Fibroblast of peridontal ligament (primary cell): Measurements from ENCODE around the gene MAB21L4.
"Not testable (repeated sequence)": the region's sequence is repeated elsewhere in the genome, so short reads cannot be mapped to it uniquely, and the experiment has no call there.

Experiments
- DNase-seq: peaks from one replicate; pipeline ENCODE4 v3.0.0-alpha.2; 2010; ENCODE audit errors: extremely low read depth

MAB21L4 gene

DNA sequence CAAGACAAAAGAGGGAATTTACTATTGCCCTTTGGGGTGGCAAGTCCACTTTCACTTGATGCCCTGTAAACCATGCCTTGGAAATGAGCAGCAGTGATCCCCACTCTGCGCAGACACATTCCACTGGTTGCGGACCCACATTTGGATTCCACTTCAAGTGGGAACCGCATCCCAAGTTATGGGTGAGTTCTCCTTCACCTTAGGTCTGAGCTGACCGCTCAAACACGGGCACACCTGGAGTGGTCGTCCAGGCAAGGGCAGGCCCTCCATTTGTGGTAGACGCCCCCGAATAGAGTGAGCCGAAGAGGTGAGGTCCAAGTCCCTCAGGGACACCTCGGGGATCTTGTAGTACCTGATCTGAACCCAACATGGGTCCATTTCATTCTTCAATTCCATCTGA, 37.1 kb downstream of the MAB21L4 start:
- no peak for DNase-seq

DNA sequence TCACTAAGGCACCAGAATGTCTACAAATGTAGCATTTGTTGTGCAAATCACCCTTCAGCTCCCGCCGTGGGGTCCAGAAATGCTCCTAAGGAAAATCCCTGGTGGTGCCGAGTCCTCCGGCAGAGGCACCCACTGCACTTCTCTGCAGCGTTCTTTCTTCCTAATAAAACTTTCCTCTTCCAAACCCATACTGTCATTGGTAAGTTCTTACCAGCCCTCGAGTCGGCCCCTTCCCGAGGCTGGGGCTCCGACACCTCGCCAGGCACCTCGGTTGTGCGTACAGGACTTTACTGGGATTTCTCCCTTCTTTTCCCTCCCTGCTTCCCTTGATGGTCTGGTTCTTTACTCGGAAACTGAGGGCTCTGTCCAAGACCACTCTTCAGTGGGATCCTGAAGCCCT, 37.6 kb downstream of the MAB21L4 start:
- DNase-seq = no peak

DNA sequence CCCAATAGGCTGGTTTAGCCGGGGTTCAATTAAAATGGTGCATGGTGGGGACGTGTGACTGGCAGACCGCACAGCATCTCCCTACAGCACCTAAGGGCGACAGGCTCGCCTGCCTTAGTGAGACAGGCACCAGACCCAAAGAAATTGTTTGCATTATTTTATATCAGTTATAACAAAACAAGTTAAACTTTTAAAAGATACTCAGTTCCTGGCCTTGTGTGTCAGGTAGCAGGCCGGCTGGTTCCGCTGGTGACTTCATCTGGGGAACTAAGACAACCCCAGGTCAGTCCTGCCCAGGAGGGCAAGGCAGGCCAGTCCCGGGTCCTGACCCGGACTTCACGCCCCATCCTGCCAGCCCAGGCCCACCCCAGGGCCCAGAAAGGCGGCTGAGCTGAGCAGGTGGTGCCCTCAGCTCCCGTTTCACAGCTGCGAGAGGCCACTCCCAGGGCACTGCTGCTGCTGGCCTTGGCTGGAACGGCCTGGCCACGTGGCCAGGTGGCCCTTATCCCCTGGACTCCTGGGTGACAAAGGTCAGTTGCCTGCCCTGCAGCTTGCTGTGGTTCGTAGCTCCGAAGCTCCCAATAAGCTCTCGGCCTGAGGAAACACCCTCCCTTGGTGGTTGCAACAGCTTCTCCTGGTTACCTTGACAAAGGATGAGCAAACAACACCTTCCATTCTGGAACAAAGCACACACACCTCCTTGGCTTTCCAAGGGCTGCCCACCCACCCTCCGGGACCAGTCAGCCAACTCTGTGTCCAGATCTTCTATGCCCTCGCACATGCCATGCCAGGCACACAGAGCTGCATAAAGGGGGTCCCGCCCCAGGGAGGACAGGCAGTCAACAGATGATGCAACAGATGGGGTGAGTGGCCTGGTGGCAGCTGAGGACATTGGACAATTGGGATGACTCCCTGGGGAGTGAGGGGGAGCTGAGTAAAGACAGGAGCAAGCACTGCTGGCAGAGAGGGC, 38.6 kb downstream of the MAB21L4 start:
- no peak for DNase-seq

DNA sequence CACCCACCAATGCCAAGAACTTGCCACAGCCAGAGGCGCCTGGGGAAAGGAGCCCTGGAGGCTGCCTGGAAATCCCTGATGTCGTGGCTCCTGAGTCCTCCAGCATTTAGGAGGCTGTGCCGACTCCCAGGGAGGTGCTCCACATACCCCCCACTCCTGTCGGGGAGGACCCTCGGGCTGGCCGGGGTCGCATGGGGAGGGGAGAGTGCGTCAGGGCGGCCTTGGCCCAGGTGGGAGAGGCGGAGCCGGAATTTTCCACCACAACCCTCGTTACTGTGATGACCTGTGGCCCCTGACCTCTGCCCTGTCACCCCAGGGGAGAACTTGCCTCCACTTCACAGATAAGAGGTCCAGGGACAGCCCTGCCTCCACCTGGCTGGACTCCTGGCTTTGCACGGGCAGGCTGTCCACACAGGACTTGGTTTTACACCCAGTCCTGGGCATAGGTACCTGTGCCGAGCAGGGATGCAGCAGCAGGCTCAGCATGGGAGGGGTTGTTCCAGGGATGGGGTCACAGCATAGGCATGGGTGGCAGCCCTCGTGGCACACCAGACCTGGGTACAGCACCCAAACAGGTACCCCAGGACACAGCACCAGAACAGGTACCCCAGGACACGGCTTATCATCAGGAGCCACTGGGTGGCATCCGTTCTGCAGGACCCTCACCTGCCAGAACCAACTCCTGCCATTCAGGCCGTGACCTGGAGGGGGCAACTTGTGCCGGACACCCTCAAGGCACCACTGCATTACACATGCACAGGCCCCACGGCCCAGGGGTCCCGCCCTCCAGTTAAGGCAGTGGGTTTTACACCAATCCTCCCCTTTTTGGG, 39.6 kb downstream of the MAB21L4 start:
- DNase-seq = no peak

DNA sequence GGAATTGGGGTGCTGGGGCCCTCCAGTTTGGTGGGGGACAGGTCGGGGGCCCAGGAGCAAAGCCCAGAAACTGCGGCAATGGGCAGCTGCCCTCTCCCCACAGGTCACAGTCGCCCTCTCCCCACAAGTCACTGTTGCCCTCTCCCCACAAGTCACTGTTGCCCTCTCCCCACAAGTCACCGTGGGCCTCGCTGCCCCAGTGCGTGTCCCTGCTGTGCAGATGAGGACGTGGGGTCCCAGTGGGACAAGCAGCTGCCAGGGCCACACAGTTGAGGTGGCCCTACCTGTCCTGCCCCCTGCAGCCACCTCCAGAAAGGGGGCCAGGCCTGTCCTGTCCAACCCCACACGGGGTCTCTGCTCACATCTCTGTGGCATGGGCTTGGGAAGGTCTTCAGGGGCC, 40.3 kb downstream of the MAB21L4 start:
- no peak for DNase-seq

DNA sequence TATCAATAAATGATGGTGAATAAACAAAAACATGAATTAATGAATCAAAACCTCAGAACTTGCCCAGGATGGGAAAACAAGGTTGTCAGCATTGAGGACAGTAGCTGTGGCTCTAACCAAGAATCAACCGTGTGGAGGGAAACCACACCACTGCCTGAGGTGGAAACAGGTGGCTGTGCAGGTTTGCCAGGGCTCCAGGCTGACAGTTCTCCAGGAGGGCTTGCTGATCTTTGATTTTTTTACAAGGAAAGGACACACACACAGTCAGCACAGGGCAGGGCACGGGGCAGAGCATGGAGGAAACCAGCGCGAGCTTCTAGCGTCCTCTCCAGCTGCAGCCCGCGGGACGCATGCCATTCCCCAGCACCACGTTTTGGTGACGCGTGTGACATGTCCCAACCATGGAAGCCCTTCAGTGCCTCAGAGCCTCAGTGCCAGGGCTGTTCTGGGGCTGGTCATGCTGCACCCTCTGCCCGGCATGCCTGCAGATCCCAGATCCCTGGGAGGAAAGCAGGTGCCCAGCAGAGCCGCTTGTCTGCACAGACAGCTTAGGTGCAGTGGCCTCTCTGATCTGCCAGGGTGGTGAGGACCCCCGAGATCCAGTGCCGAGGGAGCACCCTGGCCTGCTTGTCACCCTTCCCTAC, 43.2 kb downstream of the MAB21L4 start:
- DNase-seq = no peak

DNA sequence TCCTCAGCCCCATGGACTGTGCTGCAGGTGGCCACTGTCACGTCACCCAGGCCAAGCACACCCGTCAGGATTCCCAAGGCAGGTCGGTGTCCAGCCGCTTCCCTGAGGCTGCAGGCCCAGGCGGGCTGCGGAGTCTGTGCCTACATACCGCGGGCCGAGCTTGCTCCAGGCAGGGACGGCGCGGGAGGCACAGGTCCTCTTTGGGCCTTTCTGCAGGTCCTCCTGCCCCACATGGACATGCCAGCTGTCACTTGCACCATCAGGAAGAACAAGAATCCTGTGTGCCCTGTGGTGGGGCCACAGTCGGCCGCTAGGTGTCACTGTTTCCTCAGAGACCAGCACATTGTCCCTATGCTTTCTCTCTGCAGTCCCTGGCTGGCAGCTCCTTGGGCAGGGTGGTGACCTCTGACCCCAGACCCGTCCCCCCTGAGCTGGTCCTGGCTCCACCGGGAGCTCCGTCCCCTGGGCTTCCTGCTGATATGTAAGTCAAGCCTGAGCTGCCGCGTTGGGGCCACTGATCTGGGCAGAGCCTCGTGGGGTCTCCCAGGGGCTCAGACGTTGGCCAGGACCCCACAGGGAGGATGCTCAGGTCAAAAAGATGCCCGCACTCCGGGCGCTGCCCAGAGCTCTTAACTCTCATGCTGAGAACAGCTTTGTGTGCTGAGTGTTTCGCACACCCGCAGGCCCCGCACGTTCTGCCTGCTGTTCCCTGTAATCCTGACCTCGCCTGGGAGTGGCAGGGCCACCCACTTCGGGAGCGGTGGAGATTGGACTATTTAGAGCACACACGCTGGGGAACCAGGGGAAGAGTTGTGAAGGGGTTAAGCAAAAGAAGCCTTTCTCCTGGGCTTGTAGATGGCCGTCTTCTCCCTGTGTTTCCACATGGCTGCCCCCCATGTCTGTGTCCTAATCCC, 44.6 kb downstream of the MAB21L4 start:
- peak; percentile 81 for DNase-seq

DNA sequence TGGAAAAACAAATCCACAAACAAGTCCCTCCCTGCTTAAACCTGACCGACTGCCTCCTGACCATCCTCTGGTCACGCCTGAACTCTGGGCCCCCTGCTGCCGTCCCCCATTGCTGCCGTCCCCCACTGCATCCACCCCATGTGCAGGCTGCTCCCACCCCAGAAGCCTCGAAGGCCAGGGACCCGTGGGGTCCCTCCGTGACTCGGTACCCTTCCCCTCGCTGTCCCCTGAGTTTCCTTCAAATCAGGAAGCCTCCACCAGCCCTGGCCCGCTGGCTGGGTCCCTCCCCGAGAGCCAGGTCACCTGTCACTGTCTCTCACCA, 45.2 kb downstream of the MAB21L4 start:
- no peak for DNase-seq

DNA sequence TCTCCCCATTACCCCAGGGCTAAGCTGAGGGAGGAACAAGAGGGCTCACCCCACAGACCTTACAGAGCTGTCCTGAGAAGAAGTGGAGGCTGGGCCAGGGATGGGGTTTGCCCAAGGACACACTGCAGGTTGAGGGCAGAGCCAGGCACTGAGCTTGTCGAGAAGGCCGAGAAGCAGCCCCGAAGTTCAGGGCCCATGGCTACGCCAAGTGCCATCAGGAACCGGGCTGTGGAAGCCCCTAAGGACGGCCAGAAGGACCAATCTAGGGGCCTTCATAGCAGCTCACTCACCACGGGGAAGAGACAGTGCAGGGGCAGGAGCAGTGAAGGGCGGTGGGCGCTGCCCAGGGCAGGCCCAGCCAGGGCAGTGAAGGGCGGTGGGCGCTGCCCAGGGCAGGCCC, 45.9 kb downstream of the MAB21L4 start:
- DNase-seq = no peak

DNA sequence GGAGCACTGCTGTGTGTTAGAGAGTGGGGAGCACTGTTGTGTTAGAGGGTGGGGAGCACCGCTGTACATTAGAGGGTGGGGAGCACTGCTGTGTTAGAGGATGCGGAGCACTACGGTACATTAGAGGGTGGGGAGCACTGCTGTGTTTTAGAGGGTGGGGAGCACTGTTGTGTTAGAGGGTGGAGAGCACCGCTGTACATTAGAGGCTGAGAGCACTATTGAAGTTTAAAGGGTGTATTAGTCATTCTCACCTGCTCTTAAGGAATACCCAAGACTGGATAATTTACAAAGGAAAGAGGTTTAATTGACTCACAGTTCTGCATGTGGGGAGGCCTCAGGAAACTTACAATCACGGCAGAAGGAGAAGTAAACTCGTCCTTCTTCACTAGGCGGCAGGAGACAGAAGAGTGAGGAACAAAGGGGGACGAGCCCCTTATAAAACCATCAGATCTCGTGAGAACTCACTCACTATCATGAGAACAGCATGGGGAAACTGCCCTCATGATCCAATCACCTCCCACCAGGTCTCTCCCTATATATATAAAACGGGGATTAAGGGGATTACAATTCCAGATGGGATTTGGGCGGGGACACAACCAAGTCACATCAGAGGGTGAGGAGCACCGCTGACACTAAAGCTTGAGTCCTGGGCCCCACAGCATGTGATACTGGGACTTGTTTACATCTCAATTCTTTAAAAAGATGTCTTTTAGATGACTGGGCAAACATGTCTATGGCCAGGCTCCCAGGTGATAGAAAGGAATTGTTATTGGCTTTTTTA, 46.9 kb downstream of the MAB21L4 start:
- DNase-seq = no peak

DNA sequence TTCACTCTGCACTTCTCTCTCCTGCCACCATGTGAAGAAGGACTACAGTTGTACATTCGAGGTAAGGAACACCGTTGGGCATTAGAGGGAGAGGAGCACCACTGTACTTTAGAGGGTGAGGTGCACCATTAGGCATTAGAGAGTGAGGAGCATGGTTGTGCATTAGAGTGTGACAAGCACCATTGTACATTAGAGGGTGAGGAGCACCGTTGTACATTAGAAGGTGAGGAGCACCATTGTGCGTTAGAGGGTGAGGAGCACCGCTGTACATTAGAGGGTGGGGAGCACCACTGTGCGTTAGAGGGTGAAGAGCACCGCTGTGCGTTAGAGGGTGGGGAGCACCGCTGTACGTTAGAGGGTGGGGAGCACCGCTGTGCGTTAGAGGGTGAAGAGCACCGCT, 48.1 kb downstream of the MAB21L4 start:
- no peak for DNase-seq

DNA sequence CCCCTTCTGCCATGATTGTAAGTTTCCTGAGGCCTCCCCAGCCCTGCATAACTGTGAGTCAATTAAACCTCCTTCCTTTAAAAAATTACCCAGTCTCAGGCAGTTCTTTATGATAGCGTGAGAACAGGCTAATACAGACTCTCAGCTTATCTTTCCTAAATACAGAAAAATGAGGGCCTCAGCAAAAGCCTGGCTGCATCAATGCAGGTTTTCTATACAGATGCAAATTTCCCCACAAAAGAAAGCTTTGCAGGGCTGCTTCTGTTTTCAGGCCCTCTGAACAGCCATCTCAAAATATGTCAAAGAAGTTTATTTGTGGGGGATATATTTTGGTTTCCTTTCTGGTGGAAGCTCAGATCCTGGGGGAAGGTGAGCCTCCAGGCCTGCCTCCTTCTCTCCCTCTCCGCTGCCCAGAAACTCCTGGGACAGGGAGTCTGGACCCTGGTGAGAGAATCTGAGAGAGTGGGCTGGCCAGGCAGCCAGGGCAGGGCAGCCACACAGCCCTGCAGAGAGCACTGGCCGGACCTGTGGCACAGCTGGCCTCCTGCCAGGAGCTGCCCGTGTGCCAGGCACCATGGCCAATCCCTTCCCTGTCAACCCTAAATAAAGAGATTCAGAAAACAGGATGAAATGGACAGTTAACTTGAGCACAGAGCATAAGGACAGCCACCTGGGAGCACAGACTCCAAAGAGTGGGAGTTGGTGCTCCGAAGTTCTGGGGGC, 48.9 kb downstream of the MAB21L4 start:
- DNase-seq = no peak

DNA sequence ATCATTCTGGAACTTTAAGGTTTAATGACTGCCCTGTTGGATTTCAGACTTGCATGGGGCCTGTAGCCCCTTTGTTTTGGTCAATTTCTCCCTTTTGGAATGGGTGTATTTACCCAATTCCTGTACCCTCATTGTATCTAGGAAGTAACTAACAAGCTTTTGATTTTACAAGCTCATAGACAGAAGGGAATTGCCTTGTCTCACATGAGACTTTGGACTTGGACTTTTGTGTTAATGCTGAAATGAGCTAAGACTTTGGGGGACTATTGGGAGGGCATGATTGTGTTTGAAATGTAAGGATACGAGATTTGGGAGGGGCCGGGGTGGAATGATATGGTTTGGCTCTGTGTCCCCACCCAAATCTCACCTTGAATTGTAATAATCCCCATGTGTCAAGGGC, 49.6 kb downstream of the MAB21L4 start:
- not testable (repeated sequence) for DNase-seq

DNA sequence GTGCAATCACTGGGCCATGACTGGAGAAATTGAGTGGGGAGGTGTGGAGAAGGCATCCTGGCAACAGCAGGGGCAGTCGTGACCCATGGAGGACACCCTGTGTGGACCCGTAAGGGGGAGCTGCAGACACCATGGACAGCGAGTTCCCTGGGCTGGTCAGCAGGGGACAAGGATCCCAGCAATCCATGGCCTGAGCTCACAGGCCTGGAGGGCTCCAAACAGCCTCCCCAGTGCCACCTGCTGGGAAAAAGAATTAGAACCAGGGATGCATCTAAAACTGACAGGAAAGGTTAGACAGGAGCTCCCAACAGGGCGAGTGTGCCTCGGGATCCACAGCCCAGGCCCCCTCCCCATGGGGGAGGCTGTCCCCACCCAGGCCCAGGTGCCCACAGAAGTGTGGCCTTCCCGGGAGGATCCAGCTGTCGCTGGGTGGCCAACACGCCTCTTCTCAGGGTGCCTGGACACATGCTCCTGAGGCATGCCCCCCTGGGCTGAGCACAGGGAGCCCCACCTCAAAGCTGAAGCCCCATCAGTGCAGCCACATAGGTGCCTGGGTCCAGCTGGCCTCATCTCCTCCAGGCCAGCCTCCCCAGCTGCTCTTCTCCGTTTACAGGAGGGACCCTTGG, 55.4 kb downstream of the MAB21L4 start:
- DNase-seq = peak; percentile 66

DNA sequence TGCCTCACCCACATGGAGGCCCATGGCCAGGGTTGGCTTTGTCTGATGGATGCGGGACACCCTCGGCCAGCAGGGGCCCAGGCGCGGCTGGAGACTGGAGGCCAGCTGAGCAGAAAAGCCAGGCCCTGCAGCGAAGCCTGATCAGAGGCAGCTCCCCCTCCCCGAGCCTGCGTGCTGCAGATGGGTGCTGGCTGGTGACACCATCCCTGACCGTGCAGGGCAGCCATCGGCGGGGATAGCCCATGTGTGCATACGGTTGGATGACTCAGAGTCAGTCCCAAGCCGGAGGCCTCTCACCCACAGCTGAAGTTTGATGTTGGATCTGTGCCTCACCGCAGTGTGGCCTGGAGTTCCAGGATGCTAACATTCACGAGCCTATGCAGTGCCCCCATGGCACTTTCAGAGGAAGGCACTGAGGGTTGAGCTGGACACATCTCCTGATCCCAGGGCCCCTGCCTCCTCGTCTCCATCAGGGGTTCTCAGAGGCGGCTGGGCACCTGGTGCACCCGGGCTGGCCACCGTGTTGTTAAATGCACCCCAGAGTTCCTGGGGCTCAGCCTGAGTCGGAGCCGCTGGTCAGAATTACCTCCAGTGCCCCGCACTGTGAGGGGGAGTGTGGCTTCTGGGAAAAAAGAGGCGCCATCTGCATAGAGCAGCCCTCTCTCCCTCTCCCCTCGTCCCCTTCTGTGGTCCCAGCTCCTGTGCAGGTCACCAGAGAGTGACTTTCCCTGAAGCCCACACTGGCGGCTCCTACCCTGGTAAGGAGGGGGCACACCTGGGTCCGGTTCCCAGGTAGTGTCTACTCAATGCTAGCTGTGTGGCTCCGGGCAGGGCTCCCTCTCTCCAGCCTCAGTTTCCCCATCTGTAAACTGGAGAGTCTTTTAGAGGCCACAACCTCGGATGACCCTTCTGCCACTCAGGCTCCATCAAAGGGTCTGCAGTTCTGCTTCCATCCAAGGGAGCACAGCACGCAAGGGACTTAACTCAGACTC, 56.5 kb downstream of the MAB21L4 start:
- DNase-seq = peak; percentile 3

DNA sequence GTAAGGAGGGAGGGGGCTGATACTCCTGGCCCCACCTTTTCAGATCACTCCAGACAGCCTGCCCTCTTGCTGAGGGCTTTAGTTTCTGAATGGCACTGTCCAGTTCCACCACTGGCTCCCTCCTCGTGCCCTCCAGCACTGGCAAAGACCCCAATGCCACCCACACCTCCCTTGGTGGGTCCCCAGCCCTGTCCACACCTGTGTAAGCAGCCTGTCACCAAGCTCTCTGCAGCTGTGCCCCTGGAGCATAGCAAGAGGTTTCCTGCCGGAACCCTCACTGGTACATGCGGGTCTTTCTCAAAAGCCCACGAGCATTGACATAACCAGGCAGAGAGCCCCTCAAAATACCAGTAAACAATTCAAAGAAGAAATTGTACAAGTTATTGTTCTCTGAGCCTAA, 58.3 kb downstream of the MAB21L4 start:
- no peak for DNase-seq

DNA sequence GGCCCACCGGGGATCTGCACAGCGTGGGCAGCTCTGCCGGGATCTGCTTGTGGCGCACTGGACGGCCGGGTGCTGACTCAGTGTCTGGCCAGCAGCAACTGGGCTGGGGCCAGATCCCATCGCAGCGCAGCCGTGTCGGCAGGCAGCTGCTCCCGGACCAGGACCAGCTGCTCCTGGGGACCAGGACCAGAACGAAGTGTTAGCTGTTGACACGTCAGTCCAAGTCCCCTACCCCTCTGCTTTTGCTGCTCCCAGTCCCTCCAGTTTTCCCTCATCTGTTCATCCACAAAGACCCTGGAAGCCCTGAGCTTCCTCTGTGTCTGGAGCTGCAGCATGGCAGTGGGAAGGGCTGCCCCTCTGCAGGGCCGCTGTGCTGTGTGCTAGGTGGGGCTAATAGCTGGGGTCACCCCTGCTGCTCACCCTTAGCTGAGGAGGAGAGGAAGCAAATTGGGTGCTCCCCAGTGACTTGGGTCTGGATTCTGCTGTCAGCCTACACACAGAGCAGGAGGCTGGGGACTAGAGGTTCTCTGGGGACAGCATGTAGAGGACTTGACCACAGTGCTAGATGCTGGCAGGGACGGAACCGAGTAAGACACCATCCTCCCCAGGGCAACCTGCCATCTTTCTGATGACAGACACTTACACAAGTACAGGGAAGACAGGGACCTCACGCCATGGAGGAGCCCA, 59.0 kb downstream of the MAB21L4 start:
- DNase-seq = no peak
